ENCODE measurements around the gene RANBP9.

GRCh38 chr6:13638014-13638413 is 73.6 kb downstream of the RANBP9 start:
- TF ChIP-seq, protein P1, sequence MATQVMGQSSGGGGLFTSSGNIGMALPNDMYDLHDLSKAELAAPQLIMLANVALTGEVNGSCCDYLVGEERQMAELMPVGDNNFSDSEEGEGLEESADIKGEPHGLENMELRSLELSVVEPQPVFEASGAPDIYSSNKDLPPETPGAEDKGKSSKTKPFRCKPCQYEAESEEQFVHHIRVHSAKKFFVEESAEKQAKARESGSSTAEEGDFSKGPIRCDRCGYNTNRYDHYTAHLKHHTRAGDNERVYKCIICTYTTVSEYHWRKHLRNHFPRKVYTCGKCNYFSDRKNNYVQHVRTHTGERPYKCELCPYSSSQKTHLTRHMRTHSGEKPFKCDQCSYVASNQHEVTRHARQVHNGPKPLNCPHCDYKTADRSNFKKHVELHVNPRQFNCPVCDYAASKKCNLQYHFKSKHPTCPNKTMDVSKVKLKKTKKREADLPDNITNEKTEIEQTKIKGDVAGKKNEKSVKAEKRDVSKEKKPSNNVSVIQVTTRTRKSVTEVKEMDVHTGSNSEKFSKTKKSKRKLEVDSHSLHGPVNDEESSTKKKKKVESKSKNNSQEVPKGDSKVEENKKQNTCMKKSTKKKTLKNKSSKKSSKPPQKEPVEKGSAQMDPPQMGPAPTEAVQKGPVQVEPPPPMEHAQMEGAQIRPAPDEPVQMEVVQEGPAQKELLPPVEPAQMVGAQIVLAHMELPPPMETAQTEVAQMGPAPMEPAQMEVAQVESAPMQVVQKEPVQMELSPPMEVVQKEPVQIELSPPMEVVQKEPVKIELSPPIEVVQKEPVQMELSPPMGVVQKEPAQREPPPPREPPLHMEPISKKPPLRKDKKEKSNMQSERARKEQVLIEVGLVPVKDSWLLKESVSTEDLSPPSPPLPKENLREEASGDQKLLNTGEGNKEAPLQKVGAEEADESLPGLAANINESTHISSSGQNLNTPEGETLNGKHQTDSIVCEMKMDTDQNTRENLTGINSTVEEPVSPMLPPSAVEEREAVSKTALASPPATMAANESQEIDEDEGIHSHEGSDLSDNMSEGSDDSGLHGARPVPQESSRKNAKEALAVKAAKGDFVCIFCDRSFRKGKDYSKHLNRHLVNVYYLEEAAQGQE (IDR thresholded peaks at IDR 0.05; ENCODE audit: insufficient read depth in 1 of 2, low read depth in 2 of 2, low read length in 2 of 2): no peak
- TF ChIP-seq POLR2AphosphoS5 (IDR thresholded peaks at IDR 0.05; ENCODE audit: low read depth, low read length): no peak

All from PFSK-1 (cell line).